B cell (primary cell): Measurements from ENCODE around the gene CELF4.

Experiments
- EZH2 ChIP-seq: IDR thresholded peaks from 2 replicates; pipeline ENCODE4 v1.6.1; 2012; ENCODE audit warnings: borderline replicate concordance, low read depth, mild to moderate bottlenecking, moderate library complexity, low read length; ENCODE audit not compliant: insufficient read depth, poor library complexity, severe bottlenecking
- TF ChIP-seq, protein P1 (sequence below): fragments of 200-600 bp; IDR thresholded peaks from one replicate; pipeline ENCODE4 v1.8.0; 2022; ENCODE audit warnings: antibody characterized with exemption, mild to moderate bottlenecking

DNA sequence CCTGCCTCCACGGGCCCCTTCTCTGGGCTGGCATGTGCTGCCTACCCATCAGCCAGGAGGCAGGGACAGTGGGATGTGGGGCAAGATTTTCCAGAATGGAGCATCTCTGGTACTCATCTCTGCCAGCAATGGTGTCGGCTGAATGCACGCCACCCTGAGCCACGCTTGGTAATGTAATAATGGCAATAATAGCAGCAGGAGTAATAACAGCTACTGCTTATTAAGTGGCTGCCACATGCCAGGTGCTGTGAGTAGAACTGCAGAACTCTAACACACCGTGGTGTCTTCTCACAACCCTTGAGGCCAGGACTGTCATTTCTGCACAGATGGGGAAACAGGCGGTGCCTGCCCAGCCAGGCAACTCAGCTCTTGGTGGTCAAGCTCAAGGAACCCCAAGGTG, 113.6 kb downstream of the CELF4 start:
- TF ChIP-seq EZH2 = no peak
- TF ChIP-seq, protein P1, sequence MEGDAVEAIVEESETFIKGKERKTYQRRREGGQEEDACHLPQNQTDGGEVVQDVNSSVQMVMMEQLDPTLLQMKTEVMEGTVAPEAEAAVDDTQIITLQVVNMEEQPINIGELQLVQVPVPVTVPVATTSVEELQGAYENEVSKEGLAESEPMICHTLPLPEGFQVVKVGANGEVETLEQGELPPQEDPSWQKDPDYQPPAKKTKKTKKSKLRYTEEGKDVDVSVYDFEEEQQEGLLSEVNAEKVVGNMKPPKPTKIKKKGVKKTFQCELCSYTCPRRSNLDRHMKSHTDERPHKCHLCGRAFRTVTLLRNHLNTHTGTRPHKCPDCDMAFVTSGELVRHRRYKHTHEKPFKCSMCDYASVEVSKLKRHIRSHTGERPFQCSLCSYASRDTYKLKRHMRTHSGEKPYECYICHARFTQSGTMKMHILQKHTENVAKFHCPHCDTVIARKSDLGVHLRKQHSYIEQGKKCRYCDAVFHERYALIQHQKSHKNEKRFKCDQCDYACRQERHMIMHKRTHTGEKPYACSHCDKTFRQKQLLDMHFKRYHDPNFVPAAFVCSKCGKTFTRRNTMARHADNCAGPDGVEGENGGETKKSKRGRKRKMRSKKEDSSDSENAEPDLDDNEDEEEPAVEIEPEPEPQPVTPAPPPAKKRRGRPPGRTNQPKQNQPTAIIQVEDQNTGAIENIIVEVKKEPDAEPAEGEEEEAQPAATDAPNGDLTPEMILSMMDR = no peak
